ENCODE data around the gene PARP14.
"Not testable (repeated sequence)": the region's sequence is repeated elsewhere in the genome, so short reads cannot be mapped to it uniquely, and the experiment has no call there.

Gene PARP14

DNA sequence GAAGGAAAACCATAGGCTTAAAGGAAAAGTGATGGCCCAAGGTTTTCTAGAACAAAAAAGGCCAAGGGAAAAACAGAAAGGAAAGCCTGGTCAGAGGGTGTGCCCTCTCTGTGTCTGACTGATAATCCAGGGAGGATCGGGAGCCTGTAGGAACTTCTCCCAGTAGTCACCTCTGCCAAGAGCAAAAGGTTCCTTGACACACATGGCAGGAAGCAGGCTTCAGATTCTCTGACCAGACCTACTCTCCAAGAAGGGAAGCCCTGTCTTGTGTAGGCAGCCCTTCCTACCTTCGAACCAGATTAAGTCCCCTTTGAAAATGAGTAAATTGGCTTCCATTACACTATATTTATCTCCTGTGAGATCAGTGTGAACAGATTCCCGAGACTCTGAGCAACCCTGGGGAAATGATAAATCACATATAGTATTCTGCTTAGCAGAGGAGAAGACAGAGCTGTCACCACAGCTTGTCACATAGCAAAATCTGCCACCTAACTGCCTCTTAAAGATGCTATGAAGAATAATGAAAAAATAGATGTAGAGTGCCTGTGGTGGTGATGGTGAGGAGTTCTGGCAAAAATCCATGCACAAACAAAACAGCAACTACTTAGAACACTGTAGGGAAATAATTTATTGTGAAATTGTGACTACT, 38.8 kb downstream of the PARP14 start:
- no peak for DNase-seq (ENCODE audit: low read depth)

GRCh38 chr3:122725106-122725505, 44.5 kb downstream of the PARP14 start:
- DNase-seq (ENCODE audit: low read depth), result no peak

DNA sequence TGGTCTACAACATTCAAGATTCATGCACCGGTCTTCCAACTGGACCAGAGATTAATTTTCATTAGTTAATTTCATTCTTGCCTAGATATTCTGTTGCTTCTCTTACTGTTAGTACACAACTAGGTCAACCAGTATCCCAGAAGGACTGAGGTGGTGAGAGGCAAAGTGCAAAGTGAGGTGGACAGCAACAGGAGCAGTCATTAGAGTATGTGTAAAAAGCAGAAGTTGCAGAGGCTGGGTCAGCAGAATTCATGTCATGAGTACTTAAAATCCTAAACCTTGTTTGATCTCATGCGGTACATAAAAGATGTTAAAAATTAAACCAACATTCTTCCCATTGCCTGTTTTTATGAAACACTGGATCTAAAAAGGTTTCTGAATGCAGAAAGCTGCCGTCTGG, 46.7 kb downstream of the PARP14 start:
- DNase-seq (ENCODE audit: low read depth), result no peak

DNA sequence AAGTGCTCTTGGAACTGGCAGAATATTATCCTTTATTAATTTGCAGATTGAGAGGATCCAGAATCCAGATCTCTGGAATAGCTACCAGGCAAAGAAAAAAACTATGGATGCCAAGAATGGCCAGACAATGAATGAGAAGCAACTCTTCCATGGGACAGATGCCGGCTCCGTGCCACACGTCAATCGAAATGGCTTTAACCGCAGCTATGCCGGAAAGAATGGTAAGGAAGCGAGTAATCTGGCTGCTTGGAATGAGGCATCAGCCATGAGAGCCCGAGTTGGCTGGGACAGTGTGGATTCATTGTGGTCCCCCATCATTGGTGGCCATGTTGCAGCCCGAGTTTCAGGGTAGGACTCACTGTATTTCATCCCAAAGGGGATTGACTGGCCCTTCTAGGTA, 47.1 kb downstream of the PARP14 start:
- DNase-seq (ENCODE audit: low read depth), result no peak

DNA sequence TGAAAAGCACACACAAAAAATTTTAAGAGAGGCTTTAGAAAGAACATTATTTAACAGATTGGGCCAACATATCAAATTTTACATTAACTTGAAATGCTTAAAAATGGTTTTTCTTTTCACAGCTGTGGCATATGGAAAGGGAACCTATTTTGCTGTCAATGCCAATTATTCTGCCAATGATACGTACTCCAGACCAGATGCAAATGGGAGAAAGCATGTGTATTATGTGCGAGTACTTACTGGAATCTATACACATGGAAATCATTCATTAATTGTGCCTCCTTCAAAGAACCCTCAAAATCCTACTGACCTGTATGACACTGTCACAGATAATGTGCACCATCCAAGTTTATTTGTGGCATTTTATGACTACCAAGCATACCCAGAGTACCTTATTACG, 47.5 kb downstream of the PARP14 start:
- no peak for DNase-seq (ENCODE audit: low read depth)

- no peak for DNase-seq (ENCODE audit: low read depth)
Observed at GRCh38 chr3:122728756-122729514, 48.3 kb downstream of the PARP14 start.

- no peak for DNase-seq (ENCODE audit: low read depth)
Observed at GRCh38 chr3:122730240-122730639, 49.6 kb downstream of the PARP14 start.

GRCh38 chr3:122732682-122733525, 52.3 kb downstream of the PARP14 start:
- DNase-seq (ENCODE audit: low read depth), result not testable (repeated sequence)

GRCh38 chr3:122739172-122739571, 58.5 kb downstream of the PARP14 start:
- DNase-seq (ENCODE audit: low read depth), result no peak

- DNase-seq (ENCODE audit: low read depth), result no peak
Observed at GRCh38 chr3:122742234-122742633, 61.6 kb downstream of the PARP14 start.

DNA sequence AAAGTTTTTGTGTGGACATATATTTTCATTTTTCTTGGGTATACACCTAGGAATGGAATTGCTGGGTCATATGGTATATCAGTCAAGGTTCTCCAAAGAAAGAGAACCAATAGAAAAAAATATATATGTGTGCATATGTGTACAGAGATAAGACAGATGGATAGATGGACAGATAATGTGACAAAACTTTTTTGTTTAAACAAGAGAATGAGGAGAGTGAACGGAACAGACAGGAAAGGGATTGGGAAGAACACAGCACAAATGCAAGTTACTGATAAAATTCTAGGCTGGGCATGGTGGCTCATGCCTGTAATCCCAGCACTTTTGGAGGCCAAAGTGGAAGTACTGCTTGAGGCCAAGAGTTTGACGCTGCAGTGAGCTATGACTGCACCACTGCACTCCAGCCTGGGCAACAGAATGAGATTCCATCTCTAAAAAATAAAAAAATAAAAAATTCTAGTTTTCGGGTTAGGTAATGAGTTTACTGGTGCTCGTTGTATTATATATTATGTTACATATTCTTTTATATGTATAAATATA, 63.0 kb downstream of the PARP14 start:
- no peak for DNase-seq (ENCODE audit: low read depth)

DNA sequence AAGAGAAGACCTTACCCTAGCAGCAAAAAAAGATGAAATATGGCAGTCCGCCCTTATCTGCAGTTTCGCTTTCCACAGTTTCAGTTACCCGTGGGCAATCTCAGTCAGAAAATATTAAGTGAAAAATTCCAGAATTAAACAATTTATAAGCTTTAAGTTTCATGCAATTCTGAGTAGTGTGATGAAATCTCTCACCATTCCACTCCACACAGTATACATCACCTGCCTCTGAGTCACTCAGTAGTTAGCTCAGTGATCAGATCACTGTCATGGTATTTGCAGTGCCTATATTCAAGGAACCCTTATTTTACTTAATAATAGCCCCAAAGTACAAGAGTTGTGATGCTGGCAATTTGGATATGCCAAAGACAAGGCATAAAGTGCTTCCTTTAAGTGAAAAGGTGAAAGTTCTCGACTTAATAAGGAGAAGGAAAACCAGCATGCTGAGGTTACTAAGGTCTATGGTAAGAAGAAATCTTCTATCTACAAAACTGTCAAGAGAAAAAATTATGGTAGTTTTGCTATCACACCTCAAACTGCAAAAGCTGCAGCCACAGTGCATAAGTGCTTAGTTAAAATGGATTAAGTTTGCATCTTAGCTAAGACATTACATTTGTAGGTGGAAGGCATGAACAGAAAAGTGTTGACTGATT, 64.9 kb downstream of the PARP14 start:
- no peak for DNase-seq (ENCODE audit: low read depth)

DNA sequence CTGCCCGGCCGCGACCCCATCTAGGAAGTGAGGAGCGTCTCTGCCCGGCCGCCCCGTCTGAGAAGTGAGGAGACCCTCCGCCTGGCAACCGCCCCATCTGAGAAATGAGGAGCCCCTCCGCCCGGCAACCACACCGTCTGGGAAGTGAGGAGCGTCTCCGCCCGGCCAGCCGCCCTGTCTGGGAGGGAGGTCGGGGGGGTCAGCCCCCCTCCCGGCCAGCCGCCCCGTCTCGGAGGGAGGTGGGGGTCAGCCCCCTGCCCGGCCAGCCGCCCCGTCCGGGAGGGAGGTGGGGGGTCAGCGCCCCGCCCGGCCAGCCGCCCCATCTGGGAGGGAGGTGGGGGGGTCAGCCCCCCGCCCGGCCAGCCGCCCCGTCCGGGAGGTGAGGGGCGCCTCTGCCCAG, 66.7 kb downstream of the PARP14 start:
- DNase-seq (ENCODE audit: low read depth), result not testable (repeated sequence)

- DNase-seq (ENCODE audit: low read depth), result no peak
Observed at GRCh38 chr3:122748347-122748746, 67.7 kb downstream of the PARP14 start.

DNA sequence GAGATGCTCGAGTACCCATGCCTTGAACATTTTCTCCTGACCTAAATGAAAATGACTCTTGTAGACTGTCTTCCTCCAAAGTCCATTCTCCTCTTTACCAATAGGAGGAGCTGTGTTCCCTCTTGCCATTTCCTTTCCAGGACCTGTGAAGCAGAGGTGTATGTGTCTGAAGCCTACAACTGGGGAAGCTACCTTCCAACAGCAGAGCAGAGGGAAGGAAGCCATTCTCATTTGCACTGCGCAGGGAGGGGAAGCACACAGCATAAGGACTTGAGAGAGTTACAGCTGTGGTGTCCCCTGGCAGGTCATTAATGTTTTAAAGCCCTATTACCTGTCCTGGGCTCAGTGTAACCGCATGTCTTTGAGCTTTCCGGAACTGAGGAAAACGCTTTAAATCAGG, 74.3 kb downstream of the PARP14 start:
- DNase-seq (ENCODE audit: low read depth), result no peak

DNA sequence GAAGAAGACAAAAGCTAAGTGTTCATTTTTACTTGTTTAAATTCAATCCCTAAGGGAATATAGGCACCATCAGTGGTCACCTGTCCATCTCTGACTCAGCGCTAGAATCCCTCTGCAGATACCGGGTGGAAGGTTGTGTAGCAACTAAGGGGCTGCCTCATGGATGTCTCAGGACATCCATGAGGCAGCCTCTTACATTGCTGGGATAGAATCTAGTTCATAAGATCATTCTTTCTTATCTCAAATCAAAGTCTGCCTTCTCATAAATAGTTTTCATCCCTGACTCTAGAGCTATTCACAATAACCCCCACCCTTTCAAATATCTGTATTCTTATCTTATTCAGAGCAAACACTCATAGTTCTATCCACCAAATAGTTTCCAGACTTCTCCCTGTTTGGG, 74.9 kb downstream of the PARP14 start:
- no peak for DNase-seq (ENCODE audit: low read depth)

DNA sequence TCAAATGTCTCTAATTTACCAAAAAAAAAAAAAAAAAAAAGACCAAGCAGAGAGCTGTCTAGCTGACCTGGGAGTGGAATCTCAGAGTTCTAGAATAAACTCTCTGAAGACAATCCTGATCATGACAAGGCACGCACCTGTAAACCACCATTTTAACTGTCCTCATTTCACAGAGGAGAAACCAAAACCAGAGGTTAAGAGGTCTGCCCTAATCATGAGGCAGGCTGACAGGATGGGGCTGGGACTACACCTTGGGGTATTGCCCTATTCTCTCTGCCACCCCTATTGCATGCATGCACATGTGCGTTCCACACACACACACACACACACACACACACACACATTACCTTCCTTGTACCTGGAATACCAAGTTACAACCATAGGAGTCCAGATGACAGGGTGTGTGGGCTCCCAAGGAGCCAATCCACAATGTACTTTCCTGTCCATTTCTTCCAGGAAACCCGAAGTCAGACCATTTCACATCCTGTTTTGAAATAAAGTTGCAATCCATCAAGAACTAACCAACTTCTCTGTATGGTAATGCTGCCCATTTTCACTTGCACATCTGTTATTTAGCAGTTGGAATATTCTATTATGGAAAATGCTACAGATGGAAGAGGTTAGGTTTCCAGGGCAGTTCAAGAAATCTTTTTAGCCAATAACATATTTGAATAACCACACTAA, 78.4 kb downstream of the PARP14 start:
- no peak for DNase-seq (ENCODE audit: low read depth)

- no peak for DNase-seq (ENCODE audit: low read depth)
Observed at GRCh38 chr3:122760453-122761271, 80.0 kb downstream of the PARP14 start.

DNA sequence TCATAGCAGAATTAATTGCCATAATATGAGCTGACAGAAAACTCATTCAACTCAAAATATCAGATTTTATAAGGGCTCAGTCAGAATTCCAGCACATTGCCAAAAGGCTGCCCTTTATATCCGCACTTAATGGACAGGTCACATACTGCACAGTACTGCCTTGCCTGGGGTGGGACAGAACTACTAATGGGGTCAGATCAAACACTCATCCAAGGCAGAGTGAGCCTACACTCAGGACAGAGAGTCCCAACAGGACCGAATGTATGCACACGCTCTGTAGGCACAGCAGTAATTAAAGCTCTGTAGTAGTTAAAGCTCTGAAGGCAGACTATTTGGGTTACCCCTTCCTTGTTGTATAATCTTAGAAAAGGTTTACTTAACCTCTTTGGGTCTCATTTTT, 85.8 kb downstream of the PARP14 start:
- DNase-seq (ENCODE audit: low read depth), result no peak

DNA sequence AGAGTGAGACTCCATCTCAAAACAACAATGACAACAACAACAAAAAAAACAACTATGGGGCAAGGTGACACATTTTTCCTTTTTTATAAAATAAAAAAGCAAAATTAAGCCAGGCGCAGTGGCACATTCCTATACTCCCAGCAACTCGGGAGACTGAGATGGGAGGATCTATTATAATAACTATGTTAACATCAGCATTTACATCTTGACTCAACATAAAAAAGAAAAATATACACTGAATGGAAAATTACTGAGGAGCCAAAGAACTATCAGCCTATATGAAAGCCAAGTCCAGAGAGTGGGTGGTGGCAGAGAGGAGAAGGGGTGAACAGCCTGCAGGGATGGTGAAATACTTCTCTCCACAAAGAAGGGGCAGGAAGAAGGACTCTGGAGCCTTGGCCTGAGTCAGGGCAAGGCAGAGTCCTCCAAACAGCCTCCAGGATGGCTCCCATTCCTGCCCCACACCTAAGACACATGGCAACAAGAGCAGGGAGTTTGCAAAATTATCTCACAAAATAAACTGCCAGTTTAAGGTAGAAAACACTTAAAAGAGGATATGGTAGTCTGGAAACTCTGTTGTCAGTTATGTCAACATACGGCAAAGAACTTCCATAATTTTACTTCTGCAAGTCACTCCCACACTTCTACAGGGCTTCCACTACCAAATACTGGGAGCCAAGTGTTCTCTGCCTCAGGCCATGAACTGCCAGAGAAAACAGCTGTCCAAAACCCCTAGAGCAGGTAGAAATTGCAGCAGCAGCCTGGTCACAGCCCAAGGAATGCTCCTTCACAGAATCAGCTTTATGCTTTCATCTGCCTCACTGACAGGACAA, 87.1 kb downstream of the PARP14 start:
- no peak for DNase-seq (ENCODE audit: low read depth)
